Esophagus (tissue), 2 donors: ENCODE data around the gene PTAFR. TPM values are rescaled to one million over a fixed set of nuclear protein-coding genes. Genes with fewer than 3 reads are reported as not detected.

Experiments
- H3K27ac ChIP-seq, 2 donors: one replicate each; pipeline ENCODE4 v1.5.1; 2013; ENCODE audit warnings: low read depth in 2 of 2, mild to moderate bottlenecking in 2 of 2, inconsistent platforms in 1 of 2, low read length in 1 of 2, moderate library complexity in 1 of 2
- H3K27me3 ChIP-seq, 2 donors: one replicate each; pipeline ENCODE4 v1.6.1; 2013; ENCODE audit warnings: low read length in 2 of 2, control low read depth in 1 of 2, mild to moderate bottlenecking in 1 of 2; ENCODE audit not compliant: insufficient read depth in 2 of 2, control insufficient read depth in 1 of 2
- H3K36me3 ChIP-seq, 2 donors: one replicate each; pipeline ENCODE4 v1.6.1; 2013; ENCODE audit warnings: low read length in 1 of 2; ENCODE audit not compliant: control insufficient read depth in 2 of 2, insufficient read depth in 2 of 2
- H3K4me1 ChIP-seq, 2 donors: one replicate each; pipeline ENCODE4 v1.6.1; 2013; ENCODE audit warnings: low read length in 1 of 2; ENCODE audit not compliant: control insufficient read depth in 2 of 2, insufficient read depth in 2 of 2
- H3K4me3 ChIP-seq, 2 donors: one replicate each; pipeline ENCODE4 v1.5.1; 2013; ENCODE audit warnings: low read length in 2 of 2, mild to moderate bottlenecking in 2 of 2, low read depth in 1 of 2, moderate library complexity in 1 of 2
- H3K9me3 ChIP-seq, 2 donors: one replicate each; pipeline ENCODE4 v1.6.1; 2013; ENCODE audit warnings: mild to moderate bottlenecking in 2 of 2, low read depth in 1 of 2, low read length in 1 of 2, moderate library complexity in 1 of 2; ENCODE audit not compliant: control insufficient read depth in 2 of 2, insufficient read depth in 1 of 2
- WGBS, 2 donors: extraction: QIAGEN DNeasy Blood & Tissue Kit; methylation state at CpG; one replicate each; pipeline ENCODE4 v1.1.7; 2013; 5-methylcytosine and 5-hydroxymethylcytosine counted together
- polyA plus RNA-seq, 2 donors: library from polyadenylated mRNA; stranded (reverse); fragments of 200-250 nt; gene quantifications; one replicate each; pipeline ENCODE4 v1.2.3, GENCODE V29; 2013
- donor health status: healthy with polysubstance abuse.
- donor health status: Bipolar disorder and iron deficiency.

Gene PTAFR
- polyA plus RNA-seq, 2 donors = 2.4 to 3.1 TPM

DNA sequence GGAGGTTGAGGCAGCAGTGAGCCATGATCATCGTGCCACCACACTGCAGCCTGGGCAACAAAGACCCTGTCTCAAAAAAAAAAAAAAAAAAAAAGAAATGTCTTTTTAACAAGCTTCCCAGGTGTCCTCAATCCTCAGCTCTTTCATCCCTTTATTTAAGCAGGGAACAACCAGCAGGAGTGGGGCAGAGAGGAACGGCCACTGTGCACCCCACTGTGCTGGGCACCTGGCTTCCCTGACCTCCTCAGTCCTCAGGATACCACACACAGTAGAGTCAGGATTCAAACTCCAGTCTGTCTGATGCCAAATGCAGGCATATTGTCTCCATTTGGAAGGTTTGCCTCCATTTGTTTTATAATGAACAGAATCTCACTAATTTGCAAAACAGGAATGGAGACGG lies 19.8 kb upstream of the PTAFR start:
- H3K9me3 ChIP-seq = no peaks in the 10 kb centered on the region
- H3K4me3 ChIP-seq = no peak overlapping the region
- H3K27ac ChIP-seq = no peak overlapping the region
- H3K4me1 ChIP-seq = peaks cover 3 to 20% of the 10 kb centered on the region in 2 donors
- 61 to 79% methylated on average over 3 of the region's 3 CpGs for WGBS, 2 donors
- H3K36me3 ChIP-seq = peaks cover 4 to 10% of the 10 kb centered on the region in 2 donors
- H3K27me3 ChIP-seq = no peaks in the 10 kb centered on the region

DNA sequence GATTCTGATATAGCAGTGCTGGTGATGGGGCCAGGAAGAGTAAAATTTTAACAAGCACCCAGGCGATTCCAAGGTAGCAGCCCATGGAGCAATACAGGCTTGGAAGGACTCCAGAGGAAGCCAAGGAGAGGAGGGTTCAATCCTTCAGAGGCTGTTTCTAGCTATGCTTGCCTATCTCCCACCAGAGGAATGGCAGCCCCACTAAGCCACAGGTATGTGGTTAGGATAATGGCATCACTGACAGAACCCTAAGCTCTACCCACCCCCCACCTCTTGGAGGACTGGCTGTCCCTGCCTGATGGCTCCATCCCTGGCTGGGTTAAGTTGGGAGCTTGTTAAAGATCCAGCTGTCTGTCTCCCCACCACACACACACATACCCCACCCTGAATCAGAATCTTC lies 19.3 kb upstream of the PTAFR start:
- no peak overlapping the region for H3K27ac ChIP-seq
- 95 to 100% methylated on average over 1 of the region's 1 CpG for WGBS, 2 donors
- no peak overlapping the region for H3K4me3 ChIP-seq
- H3K4me1 ChIP-seq = peaks cover 3 to 25% of the 10 kb centered on the region in 2 donors
- H3K36me3 ChIP-seq = peaks cover 4 to 7% of the 10 kb centered on the region in 2 donors
- H3K9me3 ChIP-seq = no peaks in the 10 kb centered on the region
- no peaks in the 10 kb centered on the region for H3K27me3 ChIP-seq

DNA sequence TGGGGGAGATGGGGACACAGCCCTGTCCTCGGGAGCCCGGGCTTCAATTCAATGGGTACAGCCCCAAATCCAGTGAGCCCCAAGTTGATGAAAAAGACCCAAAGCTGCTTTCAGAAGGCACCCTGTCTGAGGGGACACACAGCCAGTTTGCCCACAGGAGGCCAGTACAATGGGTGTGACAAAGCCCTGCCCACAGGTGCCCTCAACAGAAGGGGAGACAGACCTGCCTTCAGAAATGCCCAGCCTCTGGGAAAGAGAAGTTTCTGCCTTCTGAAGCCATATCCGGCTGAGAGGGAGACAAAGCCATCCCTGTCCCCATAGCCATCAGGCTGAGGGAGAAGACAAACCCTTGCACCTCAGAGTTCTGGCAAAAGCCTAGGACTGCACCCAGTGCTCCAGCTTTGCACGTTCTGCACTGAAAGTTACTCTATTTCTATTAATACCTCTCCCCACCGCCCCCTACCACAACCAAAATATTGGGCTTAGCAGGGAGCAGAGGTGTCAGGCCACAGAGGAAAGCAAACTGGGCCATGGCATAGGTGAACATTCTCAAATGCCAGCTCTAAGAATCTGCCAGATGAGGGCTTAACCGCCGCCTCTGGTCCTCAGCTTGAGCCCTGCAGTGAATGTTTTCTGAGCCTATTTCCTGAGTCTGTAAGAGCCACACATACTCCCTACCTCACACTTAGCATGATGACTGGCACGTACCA lies 18.0 kb upstream of the PTAFR start:
- H3K4me3 ChIP-seq = no peak overlapping the region
- 67 to 75% methylated on average over 8 of the region's 8 CpGs for WGBS, 2 donors
- no peaks in the 10 kb centered on the region for H3K27me3 ChIP-seq
- peaks cover 0 to 5% of the 10 kb centered on the region in 2 donors for H3K36me3 ChIP-seq
- peak overlapping the region in 1 of 2 donors; percentile 61 for H3K27ac ChIP-seq
- H3K9me3 ChIP-seq = no peaks in the 10 kb centered on the region
- H3K4me1 ChIP-seq = peaks cover 3 to 26% of the 10 kb centered on the region in 2 donors

DNA sequence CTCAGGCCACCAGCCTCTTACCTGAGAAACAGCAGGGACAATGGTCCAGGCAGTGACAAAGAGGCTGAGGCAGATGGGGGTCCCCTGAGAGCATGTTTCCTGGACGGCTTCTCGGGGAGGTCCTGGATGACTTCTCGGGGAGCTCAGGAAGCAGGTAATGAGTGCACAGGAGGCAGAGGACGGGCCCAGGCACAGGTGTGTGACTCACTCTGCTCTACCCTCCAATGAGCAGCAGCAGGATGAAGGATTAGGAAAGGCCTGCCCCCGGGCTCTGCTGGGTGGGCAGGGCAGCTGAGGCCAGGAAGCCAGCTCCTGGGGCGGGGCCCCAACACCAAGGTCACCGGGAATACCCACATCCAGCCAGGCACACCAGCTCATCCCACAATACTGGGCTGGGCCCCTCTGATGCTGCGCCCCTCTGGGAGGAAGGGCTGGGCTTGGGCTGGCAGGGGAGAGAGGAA lies 17.2 kb upstream of the PTAFR start:
- Histone ChIP-seq H3K4me1 (peaks cover 3 to 26% of the 10 kb centered on the region in 2 donors), H3K4me3 (peak overlapping the region; percentile 22 to 39), H3K9me3 (no peaks in the 10 kb centered on the region), H3K36me3 (peaks cover 0 to under 1% of the 10 kb centered on the region in 2 donors), H3K27me3 (no peaks in the 10 kb centered on the region), H3K27ac (peak overlapping the region; percentile 29 to 61)
- WGBS, 2 donors = 41 to 61% methylated on average over 8 of the region's 8 CpGs

DNA sequence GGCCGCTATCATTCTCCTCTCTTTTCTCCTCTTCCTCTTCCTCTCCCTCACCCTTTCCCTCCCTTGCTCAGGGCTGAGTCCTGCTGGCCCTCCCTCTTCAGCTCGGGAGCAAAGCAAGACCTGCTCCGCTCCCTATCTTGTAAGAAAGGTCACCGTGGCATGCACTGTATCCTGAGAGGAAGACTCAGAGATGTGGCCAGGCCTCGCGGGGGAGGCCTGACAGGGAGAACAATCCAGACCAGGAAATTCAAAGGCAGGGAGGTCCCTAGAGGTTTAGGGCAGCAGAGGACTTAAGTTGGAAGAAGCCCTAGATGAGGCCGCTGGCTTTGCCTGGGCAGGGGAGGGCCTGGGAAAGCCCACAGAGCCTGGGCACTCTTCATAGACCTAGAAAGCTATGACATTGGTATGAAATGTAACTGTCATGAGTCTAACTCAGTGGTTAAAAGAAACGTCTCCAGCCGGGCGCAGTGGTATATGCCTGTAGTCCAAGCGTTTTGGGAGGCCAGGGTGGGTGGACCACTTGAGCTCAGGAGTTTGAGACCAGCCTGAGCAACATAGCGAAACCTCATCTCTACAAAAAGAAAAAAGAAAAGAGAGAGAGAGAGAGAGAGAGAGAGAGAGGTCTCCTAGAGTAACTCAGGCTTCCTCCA lies 14.6 kb upstream of the PTAFR start:
- peak overlapping the region in 1 of 2 donors; percentile 57 for H3K27ac ChIP-seq
- peak overlapping the region in 1 of 2 donors; percentile 15 for H3K4me3 ChIP-seq
- no peaks in the 10 kb centered on the region for H3K27me3 ChIP-seq
- H3K36me3 ChIP-seq = no peaks in the 10 kb centered on the region
- H3K9me3 ChIP-seq = no peaks in the 10 kb centered on the region
- H3K4me1 ChIP-seq = peaks cover 3 to 16% of the 10 kb centered on the region in 2 donors
- 66 to 70% methylated on average over 12 of the region's 12 CpGs for WGBS, 2 donors

DNA sequence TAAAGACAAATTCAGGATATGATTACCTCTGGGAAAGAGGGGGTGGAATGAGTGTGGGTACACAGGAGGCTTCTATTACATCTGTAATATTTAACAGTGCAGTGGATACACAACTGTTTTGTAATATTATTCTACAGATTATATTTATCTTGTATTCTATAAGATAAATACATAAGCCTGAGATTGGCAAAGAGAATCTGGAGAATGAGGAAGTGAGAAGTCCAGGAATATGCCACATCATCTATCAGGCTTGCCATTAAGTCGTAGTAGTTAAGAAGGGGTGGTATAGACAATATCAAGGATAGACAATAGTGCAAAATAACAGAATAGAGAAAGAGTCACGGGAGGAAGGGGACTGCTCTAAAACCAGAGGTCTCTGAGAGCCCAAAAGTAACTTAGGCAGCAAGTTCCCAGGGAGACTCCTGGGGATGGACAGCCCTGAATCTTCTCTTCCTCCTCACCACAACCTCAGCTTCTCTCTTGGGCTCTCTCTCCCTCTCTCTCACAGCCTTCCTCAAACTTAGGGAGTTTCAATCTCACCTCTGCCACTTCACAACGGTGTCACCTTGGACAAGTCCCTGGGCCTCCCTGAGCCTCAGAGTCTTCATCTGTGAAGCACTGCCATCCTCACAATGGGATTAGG lies 14.0 kb upstream of the PTAFR start:
- H3K9me3 ChIP-seq = no peaks in the 10 kb centered on the region
- H3K4me3 ChIP-seq = no peak overlapping the region
- no peaks in the 10 kb centered on the region for H3K36me3 ChIP-seq
- peak overlapping the region in 1 of 2 donors; percentile 33 for H3K27ac ChIP-seq
- no peaks in the 10 kb centered on the region for H3K27me3 ChIP-seq
- 53 to 63% methylated on average over 3 of the region's 3 CpGs for WGBS, 2 donors
- peaks cover 3 to 16% of the 10 kb centered on the region in 2 donors for H3K4me1 ChIP-seq

DNA sequence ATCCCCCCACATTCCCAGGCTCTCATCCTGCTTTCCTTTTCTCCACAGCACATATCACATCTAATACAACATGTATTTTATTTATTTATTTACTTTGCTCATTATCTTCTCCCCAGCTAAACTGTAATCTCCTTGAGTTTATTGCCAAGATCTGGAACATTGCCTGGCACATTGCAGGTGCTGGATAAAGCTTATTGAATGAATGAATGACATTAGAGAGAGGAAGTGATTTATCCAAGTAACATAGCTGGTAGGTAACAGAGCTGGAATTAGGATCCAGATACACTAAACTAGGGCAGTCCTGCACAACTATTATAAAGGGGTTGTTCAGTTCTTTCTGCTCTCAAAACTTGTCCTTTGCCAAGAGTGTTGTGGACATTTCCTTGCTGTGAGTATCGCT lies 8.6 kb upstream of the PTAFR start:
- 91 to 97% methylated on average over 1 of the region's 1 CpG for WGBS, 2 donors
- no peak overlapping the region for H3K4me3 ChIP-seq
- no peaks in the 10 kb centered on the region for H3K36me3 ChIP-seq
- H3K27me3 ChIP-seq = no peaks in the 10 kb centered on the region
- no peak overlapping the region for H3K27ac ChIP-seq
- no peaks in the 10 kb centered on the region for H3K9me3 ChIP-seq
- H3K4me1 ChIP-seq = no peaks in the 10 kb centered on the region

DNA sequence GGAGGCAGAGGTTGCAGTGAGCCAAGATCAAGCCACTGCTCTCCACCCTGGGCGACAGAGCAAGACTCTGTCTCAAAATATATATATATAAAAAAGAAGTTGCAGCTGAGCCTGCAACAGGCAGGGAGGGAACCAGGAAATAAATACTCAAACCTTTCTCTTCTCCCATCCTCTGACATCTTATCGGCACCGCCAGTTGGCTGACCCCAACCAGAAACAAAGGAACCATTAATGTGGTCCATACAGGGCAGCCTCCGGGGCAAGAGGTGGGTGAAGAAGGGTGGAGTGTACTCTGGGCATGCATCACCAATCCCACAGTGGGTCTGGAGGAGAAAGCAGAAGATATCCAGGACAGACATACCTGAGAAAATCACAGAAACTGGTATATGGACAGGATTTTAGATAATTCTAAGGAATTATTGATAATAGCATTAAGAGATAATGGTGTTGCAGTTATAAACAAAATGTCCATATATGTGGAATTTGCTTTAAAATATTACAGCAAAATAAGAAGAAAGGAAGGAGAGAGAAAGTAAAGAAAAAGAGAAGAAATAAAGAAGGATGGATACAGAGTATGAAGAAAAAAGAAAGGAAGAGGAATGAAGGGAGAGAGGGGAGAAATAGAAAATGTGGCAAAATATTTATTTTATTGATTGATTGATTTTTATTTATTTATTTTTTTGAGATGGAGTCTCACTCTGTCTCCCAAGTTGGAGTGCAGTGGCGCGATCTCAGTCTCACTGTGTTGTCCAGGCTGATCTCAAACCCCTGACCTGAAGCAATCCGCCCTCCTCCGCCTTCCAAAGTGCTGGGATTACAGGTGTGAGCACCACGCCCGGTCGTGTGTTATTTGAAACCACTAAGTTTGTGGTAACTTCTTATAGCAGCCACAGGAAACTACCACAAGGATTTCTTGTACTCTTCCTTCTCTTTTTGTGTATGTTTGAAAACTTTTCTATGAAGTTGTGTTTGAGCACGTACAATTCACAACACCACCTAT lies 4.1 kb upstream of the PTAFR start:
- H3K36me3 ChIP-seq = no peaks in the 10 kb centered on the region
- H3K4me3 ChIP-seq = no peak overlapping the region
- WGBS, 2 donors = 72 to 74% methylated on average over 12 of the region's 12 CpGs

More for the DNA sequence above, 4.1 kb upstream of the PTAFR start:
- H3K9me3 ChIP-seq = no peaks in the 10 kb centered on the region
- H3K4me1 ChIP-seq = no peaks in the 10 kb centered on the region
- no peaks in the 10 kb centered on the region for H3K27me3 ChIP-seq
- no peak overlapping the region for H3K27ac ChIP-seq
